DMS79 (cell line): ENCODE measurements around the gene LNP1.
"Not testable (repeated sequence)": the region's sequence is repeated elsewhere in the genome, so short reads cannot be mapped to it uniquely, and the experiment has no call there.

ENCODE experiments used
- DNase-seq: peaks from one replicate; lab custom pipeline; 2025; lab: John Stamatoyannopoulos, UW

Gene LNP1

GRCh38 chr3:100429187-100429716 lies 27.9 kb downstream of the LNP1 start:
- DNase-seq, result no peak

DNA sequence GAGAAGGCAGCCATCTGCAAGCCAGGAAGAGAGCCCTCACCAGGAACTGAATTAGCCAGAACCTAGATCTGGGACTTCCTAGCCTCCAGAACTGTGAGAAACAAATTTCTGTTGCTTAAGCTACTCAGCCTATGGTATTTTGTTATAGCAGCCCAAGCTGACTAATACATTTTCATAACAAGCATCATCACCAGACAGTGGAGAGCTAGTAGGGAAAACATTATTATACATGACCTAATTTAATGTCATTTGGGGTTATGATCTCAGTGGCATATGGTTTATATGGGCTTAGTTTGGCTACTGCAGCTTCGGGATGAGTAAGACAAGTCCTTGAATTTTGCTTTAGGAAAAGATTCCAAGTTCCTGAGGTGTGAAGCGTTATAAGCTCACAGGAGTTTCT lies 35.6 kb downstream of the LNP1 start:
- no peak for DNase-seq

DNA sequence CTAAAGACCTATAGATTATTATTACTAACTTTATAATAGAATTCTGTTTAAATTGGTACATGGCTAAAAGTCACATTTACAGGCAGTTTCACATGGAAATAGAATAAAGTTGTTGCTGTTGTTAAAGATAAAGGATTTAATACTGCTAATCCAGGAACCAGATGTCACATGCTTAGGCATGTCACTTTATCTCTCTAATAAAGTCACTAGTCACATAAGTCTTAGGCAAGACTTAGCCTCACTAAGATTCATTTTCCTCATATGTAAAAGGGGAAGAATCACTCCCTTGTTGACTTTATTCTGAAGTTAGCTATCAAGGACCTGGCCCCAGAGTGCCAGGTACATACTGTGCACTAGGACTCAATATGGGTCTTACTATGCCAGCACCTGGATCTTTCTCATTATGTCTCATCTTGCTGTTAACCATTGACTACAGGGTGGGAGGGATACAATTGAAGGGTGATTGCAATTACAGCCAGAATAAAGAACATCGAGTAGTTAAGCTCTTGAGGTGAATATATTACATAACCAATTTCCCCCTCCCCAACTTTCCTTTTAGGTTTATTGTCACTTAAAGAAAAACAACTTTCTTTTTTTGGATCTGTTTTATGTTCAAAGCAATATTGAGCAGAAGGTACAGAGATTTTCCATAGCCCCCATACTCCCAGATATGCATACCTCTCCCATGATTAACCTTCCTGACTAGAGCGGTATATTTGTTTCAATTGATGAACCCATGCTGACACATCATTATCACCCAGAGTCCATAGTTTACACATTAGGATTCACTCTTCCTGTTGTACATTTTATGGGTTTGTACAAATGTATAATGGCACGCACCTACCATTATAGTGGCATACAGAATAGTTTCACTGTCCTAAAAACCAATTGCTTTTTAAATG lies 36.6 kb downstream of the LNP1 start:
- no peak for DNase-seq

DNA sequence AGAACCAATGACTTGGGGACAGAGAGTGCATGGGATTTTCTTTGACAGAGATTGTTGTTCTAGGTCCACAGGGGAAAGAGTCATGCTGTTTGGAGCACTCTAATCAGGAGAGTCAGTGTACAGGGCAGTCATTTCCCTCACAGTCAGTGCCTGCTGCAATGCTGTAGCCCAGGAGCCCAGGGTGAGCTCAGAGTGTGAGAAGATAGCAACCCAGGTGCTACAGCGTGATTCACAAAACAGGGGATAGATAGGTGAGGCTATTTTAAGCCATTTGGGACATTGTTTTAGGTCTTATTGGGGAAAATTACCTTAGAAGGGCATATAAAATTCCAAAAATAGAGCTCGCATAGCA lies 37.3 kb downstream of the LNP1 start:
- DNase-seq, result no peak

GRCh38 chr3:100440895-100441294 lies 39.6 kb downstream of the LNP1 start:
- no peak for DNase-seq

- DNase-seq, result no peak
These were observed 42.4 kb downstream of the LNP1 start for GRCh38 chr3:100443690-100444089.

GRCh38 chr3:100447067-100447466 lies 45.7 kb downstream of the LNP1 start:
- DNase-seq, result not testable (repeated sequence)

- DNase-seq, result no peak
These were observed 46.7 kb downstream of the LNP1 start for GRCh38 chr3:100448079-100448478.

DNA sequence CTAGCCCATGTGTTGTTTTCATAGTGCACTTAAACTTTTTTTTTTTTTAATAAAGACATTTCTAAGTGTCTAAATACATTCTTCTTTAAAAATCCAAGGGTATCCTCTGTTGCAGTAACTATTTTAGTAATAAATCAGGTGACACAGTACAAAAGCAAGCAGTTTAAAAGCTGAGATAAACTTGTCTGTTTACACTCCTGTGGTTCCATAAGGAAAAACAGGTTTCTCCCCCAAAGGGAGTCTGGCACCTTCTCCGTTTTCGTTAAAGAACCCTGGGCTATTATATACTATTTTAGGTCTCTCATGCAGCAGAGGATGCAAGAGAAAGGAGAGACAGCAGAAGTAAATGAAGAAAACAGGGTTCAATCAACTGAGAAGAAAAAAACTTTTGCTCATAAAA lies 47.9 kb downstream of the LNP1 start:
- DNase-seq, result no peak

DNA sequence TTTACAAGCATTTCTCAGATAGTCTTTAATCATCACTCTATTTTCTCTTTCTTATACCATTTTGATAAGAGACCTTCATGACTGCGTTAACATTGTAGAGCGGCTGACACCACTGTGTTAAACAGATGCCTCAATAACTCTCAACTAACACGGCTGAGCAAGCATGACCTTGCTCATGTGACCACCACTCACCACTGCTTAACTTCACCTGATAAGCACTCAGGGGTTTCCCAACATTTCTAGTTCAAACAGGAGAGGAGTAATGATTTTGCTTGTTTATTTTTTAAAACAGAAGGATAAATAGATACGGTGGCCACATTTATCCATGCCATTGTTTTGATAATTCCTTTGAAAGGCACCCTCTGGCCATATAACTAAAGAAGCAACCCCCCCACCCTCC lies 53.3 kb downstream of the LNP1 start:
- peak; percentile 23 for DNase-seq

DNA sequence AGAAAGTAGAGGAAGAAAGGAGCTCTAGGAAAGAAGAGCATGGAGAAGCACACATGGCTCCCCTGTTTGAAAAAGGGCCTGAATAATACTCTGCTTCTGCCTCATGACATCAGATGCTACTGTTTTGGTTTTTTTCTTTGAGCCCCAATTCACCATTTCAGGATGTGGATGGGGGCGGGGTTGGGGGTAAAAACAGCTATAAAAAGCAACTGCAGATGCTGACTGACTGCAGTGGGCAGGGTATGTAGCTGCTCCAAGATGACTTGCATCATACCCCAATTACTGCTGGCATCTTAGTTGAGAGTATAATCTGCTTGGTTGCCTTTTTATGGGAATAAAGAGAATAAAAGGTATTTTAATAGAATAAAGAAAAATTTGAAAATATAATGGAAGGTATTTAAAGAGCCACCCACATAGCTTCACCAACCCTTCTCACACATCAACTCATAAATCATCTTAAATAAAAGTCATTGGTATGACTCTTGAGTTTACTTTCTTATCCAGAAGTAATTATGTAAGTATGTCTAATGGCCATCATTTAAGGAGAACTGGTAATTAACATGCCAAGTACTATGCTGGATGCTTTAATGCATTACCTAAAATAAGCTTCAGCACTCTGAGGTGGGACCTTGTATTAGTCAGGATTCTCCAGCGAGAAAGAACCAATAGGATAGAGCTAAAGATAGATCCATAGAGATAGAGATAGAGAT lies 54.7 kb downstream of the LNP1 start:
- DNase-seq, result no peak

DNA sequence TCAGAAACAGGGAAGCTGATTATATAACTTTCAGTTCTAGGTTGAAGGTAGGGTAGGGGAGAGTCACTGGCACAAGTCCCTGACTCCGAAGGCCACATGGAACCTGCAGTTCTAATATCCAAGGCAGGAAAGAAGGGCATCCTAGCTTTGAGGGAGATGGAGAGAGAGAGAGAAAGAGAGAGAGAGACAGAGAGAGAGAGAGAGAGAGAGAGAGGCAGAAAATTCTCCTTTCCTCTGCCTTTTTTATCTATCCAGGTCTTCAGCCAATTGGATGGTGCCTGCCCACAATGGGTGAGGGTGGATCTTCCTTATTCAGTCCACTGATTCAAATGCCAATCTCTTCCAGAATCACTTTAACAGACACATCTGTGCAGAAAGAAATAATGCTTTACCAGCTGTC lies 55.4 kb downstream of the LNP1 start:
- DNase-seq, result no peak

DNA sequence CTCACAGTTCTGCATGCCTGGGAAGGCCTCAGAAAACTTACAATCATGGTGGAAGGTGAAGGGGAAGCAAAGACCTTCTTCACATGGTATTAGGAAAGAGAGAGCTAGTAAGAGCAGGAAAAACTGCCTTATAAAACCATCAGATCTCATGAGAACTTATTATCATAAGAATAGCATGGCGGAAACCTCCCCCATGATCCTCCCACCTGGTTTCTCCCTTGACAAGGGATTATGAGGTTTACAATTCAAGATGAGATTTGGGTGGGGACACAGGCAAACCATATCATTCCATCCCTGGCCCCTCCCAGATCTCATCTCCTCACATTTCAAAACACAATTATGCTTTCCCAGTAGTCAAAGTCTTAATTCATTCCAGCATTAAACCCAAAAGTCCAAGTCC lies 56.5 kb downstream of the LNP1 start:
- no peak for DNase-seq

GRCh38 chr3:100458814-100459213 lies 57.5 kb downstream of the LNP1 start:
- DNase-seq, result no peak

GRCh38 chr3:100463002-100463401 lies 61.7 kb downstream of the LNP1 start:
- peak; percentile 35 for DNase-seq

GRCh38 chr3:100463646-100464155 lies 62.4 kb downstream of the LNP1 start:
- DNase-seq, result no peak

- no peak for DNase-seq
These were observed 64.8 kb downstream of the LNP1 start for GRCh38 chr3:100465892-100466777.

DNA sequence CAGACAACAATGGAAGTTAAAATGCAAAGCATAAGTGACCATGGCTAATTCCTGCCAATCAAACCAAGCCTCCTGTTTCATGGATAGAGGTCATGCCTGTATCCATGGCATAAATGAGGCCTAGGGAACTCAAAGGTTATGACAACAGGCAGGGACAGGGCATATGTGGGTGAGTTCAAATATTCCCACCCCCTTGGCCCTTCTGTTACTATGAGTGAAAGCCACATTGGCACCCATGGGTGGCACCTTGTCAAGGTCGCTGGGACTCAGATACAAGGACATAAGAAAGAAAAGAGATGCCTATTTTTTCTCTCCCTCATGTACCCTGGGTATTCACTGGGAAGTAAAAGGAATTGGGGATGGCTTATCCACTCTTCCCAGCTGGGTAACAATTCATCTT lies 65.8 kb downstream of the LNP1 start:
- no peak for DNase-seq

DNA sequence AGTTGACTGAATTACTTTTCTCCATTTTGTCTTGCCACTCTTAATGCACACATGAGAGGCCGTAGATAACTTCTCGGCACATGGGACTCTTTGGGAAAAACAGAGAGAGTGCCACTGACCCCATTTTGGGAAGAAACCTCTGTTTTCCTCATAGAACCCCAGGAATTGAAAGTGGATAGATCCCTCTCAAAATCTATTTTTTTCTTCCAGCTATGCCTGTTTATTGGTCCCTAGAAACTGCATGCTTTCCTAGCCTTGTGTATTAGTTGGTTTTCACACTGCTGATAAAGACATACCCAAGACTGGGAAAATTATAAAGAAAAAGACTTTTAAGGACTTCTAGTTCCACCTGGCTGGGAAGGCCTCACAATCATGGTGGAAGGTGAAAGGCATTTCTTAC lies 67.3 kb downstream of the LNP1 start:
- DNase-seq, result no peak

DNA sequence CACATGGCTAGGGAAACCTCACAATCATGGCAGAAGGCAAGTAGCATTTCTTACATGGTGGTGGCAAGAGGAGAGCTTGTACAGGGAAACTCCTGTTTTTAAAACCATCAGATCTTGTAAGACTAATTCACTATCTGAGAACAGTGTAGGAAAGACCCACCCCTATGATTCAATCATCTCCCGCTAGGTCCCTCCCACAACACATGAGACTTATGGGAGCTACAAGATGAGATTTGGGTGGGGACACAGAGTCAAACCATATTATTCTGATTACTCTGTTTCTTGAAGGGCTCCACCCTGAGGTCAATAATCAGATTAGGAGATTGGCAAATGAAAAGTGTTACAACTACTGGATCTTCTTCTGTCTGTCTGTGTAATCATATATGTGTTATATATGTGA lies 69.6 kb downstream of the LNP1 start:
- DNase-seq, result no peak

DNA sequence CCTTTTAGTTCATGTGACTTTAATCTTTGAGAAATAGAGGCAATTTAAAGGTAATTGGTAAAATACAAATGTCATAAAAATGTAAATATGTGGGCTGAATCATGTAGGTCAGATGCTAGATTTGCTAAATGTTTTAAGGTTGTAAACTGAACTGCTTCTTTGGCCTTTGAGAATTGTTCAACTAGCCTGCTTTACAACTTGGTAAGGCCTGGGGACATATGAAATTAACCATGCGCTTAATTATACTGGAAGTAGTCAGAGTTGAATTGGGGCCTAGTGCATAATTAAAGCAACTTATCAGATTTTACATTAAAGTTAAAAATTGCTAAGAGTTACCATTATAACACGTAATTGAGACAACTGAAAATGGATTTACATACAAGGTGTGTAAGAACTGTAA lies 70.1 kb downstream of the LNP1 start:
- no peak for DNase-seq

GRCh38 chr3:100477851-100478360 lies 76.6 kb downstream of the LNP1 start:
- not testable (repeated sequence) for DNase-seq
